PC-3 (cell line): ENCODE data around the gene GFOD2. TPM values are rescaled to one million over a fixed set of nuclear protein-coding genes. Genes with fewer than 3 reads are reported as not detected.

Experiments
- ATAC-seq: fragments of 200-7000 bp; cut with Tn5 transposase; 2 replicates; pipeline ENCODE4 v1.9.1; 2020; ENCODE audit warnings: mild to moderate bottlenecking, moderate library complexity
- BruUV-seq: library from RNA; stranded (reverse); fragments of 400-500 nt; replicated peaks from 2 replicates; lab custom pipeline; 2021; lab: Mats Ljungman, UMichigan
- CTCF ChIA-PET: fragments of 300-600 bp; sonication (Branson Sonifier 250); formaldehyde crosslinking; loops from one replicate; lab custom pipeline; 2022; ENCODE audit warnings: antibody characterized with exemption; lab: Charles Lee
- POLR2A ChIA-PET: fragments of 300-600 bp; sonication (Branson Sonifier 250); formaldehyde crosslinking; loops from one replicate; lab custom pipeline; 2022; ENCODE audit warnings: antibody characterized with exemption; ENCODE audit not compliant: unreplicated experiment; lab: Charles Lee
- DNase-seq: peaks from one replicate; pipeline ENCODE4 v3.0.0-alpha.2; 2015
- H2AFZ ChIP-seq: fragments of 300-600 bp; sonication (generic); 2 replicates; pipeline ENCODE4 v1.6.0; 2016; ENCODE audit warnings: antibody characterized with exemption, low read length
- H3F3A ChIP-seq: fragments of 300-600 bp; sonication (generic); one replicate; pipeline ENCODE4 v1.6.0; 2017; ENCODE audit warnings: antibody characterized with exemption, low read length, control low read depth, mild to moderate bottlenecking; ENCODE audit not compliant: unreplicated experiment
- H3K27ac ChIP-seq: fragments of 300-600 bp; sonication (generic); 2 replicates; pipeline ENCODE4 v1.5.1; 2016; ENCODE audit warnings: mild to moderate bottlenecking, low read length
- H3K27me3 ChIP-seq: fragments of 300-600 bp; sonication (generic); 2 replicates; pipeline ENCODE4 v1.6.1; 2016; ENCODE audit warnings: low read length, mixed read lengths
- H3K36me3 ChIP-seq: fragments of 300-600 bp; sonication (generic); 2 replicates; pipeline ENCODE4 v1.6.1; 2016; ENCODE audit warnings: low read depth, mixed run types, low read length, mixed read lengths
- H3K4me1 ChIP-seq: fragments of 300-600 bp; sonication (generic); 2 replicates; pipeline ENCODE4 v1.5.1; 2016; ENCODE audit warnings: low read length; ENCODE audit not compliant: insufficient read depth
- H3K4me2 ChIP-seq: fragments of 300-600 bp; sonication (generic); 2 replicates; pipeline ENCODE4 v1.6.0; 2016; ENCODE audit warnings: low read length
- H3K4me3 ChIP-seq: fragments of 300-600 bp; sonication (generic); 2 replicates; pipeline ENCODE4 v1.5.1; 2016; ENCODE audit warnings: mild to moderate bottlenecking, low read length, mixed read lengths
- H3K79me2 ChIP-seq: fragments of 300-600 bp; sonication (generic); 2 replicates; pipeline ENCODE4 v1.6.1; 2017; ENCODE audit warnings: low read length, mixed read lengths
- H3K9ac ChIP-seq: fragments of 300-600 bp; sonication (generic); 2 replicates; pipeline ENCODE4 v1.6.0; 2016; ENCODE audit warnings: mild to moderate bottlenecking, low read length
- H3K9me2 ChIP-seq: fragments of 300-600 bp; sonication (generic); replicated peaks from 2 replicates; pipeline ENCODE4 v1.6.1; 2016; ENCODE audit warnings: mixed run types, low read length, mixed read lengths
- H3K9me3 ChIP-seq: fragments of 300-600 bp; sonication (generic); 2 replicates; pipeline ENCODE4 v1.6.1; 2016; ENCODE audit warnings: low read length, mixed read lengths
- H4K20me1 ChIP-seq: fragments of 300-600 bp; sonication (generic); 2 replicates; pipeline ENCODE4 v1.6.1; 2016; ENCODE audit warnings: low read length, mixed read lengths
- EZH2 ChIP-seq: fragments of 300-600 bp; sonication (generic); IDR thresholded peaks from one replicate; pipeline ENCODE4 v1.6.1; 2017; ENCODE audit warnings: antibody characterized with exemption, mild to moderate bottlenecking, low read length; ENCODE audit not compliant: unreplicated experiment
- EZH2phosphoT487 ChIP-seq: fragments of 300-600 bp; sonication (generic); IDR thresholded peaks from 2 replicates; pipeline ENCODE4 v1.6.1; 2018; ENCODE audit warnings: mild to moderate bottlenecking, antibody characterized with exemption, low read length, borderline replicate concordance
- intact Hi-C: fragments of 100-400 bp; cut with micrococcal nuclease; formaldehyde crosslinking; loops from 2 replicates; pipeline ENCODE4 v1.9.0; 2023
- total RNA-seq: library from RNA; depleted of rRNA; stranded (reverse); fragments of >200 nt; gene quantifications from 2 replicates; pipeline ENCODE4 v1.2.3, GENCODE V29; 2014; rRNA removed
- TF ChIP-seq, protein P1 (sequence below): fragments of 300-600 bp; sonication (generic); conservative IDR thresholded peaks from 2 replicates; pipeline ENCODE4 v1.5.1; 2017; ENCODE audit warnings: antibody characterized with exemption, low read depth, mild to moderate bottlenecking, low read length

GFOD2 gene
- total RNA-seq, 1 experiment from 2014 or later = 21.8 TPM

GRCh38 chr16:67632415-67633172 lies 86.5 kb downstream of the GFOD2 start:
- Histone ChIP-seq H3K9me2 (no peaks in the 10 kb centered on the region), H3F3A (no peaks in the 10 kb centered on the region), H3K9me3 (no peaks in the 10 kb centered on the region), H2AFZ (no peak overlapping the region), H4K20me1 (no peaks in the 10 kb centered on the region), H3K9ac (no peak overlapping the region), H3K4me1 (no peaks in the 10 kb centered on the region), H3K4me3 (no peak overlapping the region), H3K4me2 (no peak overlapping the region), H3K27me3 (no peaks in the 10 kb centered on the region), H3K79me2 (no peaks in the 10 kb centered on the region), H3K27ac (no peak overlapping the region), H3K36me3 (peaks cover 17% of the 10 kb centered on the region)
- no peak for DNase-seq
- TF ChIP-seq EZH2 (no peak), EZH2phosphoT487 (no peak)
- TF ChIP-seq, protein P1, sequence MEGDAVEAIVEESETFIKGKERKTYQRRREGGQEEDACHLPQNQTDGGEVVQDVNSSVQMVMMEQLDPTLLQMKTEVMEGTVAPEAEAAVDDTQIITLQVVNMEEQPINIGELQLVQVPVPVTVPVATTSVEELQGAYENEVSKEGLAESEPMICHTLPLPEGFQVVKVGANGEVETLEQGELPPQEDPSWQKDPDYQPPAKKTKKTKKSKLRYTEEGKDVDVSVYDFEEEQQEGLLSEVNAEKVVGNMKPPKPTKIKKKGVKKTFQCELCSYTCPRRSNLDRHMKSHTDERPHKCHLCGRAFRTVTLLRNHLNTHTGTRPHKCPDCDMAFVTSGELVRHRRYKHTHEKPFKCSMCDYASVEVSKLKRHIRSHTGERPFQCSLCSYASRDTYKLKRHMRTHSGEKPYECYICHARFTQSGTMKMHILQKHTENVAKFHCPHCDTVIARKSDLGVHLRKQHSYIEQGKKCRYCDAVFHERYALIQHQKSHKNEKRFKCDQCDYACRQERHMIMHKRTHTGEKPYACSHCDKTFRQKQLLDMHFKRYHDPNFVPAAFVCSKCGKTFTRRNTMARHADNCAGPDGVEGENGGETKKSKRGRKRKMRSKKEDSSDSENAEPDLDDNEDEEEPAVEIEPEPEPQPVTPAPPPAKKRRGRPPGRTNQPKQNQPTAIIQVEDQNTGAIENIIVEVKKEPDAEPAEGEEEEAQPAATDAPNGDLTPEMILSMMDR = no peak
- intact Hi-C loops = no loop called here
- BruUV-seq = no TSS peak
- ATAC-seq = no peak
- ChIA-PET POLR2A (no interaction called here), CTCF (no interaction called here)

DNA sequence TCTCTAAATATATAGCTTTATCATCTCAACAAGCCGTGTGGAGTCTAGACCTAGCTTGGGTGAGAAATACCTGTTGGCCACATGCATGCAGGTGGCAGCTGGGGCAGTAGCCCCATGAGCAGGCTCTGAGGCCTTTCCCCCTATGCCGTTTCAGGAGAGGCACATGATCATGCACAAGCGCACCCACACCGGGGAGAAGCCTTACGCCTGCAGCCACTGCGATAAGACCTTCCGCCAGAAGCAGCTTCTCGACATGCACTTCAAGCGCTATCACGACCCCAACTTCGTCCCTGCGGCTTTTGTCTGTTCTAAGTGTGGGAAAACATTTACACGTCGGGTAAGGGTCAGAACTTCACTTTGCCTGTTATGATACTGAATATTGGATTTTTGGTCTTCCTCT lies 90.9 kb downstream of the GFOD2 start:
- Histone ChIP-seq H3K9me3 (no peaks in the 10 kb centered on the region), H3K4me3 (no peak overlapping the region), H3K9me2 (no peaks in the 10 kb centered on the region), H3K27me3 (no peaks in the 10 kb centered on the region), H3K9ac (no peak overlapping the region), H3F3A (no peaks in the 10 kb centered on the region), H4K20me1 (no peaks in the 10 kb centered on the region), H3K79me2 (no peaks in the 10 kb centered on the region), H3K27ac (no peak overlapping the region), H3K4me1 (no peaks in the 10 kb centered on the region), H3K4me2 (no peak overlapping the region), H2AFZ (no peak overlapping the region), H3K36me3 (peaks cover 18% of the 10 kb centered on the region)
- no TSS peak for BruUV-seq
- POLR2A ChIA-PET = no interaction called here
- TF ChIP-seq, protein P1 = no peak
- no peak for TF ChIP-seq EZH2
- no peak for TF ChIP-seq EZH2phosphoT487
- DNase-seq (no peak), ATAC-seq (no peak)
- intact Hi-C loops = no loop called here
- CTCF ChIA-PET = no interaction called here

Other genes with a start within 250 kb of the GFOD2 start
- 65.5 and 76.6 TPM in 2 replicates for gene ATP6V0D1, start 238.2 kb downstream of the GFOD2 start, total RNA-seq
- gene AGRP, start 235.8 kb downstream of the GFOD2 start, total RNA-seq = not detected in 2 replicates
- 14.8 and 30.8 TPM in 2 replicates for gene RIPOR1, start 190.5 kb downstream of the GFOD2 start, total RNA-seq
- gene CTCF, start 156.8 kb downstream of the GFOD2 start, total RNA-seq = 30.3 and 34.7 TPM in 2 replicates
- 0.33 and 0.40 TPM in 2 replicates for gene CARMIL2, start 74.2 kb downstream of the GFOD2 start, total RNA-seq
- gene ACD, start 59.1 kb downstream of the GFOD2 start, total RNA-seq = 26.3 and 31.7 TPM in 2 replicates
- 15.1 and 16.4 TPM in 2 replicates for gene PARD6A, start 58.4 kb downstream of the GFOD2 start, total RNA-seq
- gene ENKD1, start 52.6 kb downstream of the GFOD2 start, total RNA-seq = 12.0 and 19.4 TPM in 2 replicates
- not detected in 2 replicates for gene C16orf86, start 52.5 kb downstream of the GFOD2 start, total RNA-seq
- gene RANBP10, start 87.2 kb upstream of the GFOD2 start, total RNA-seq = 5.5 and 7.7 TPM in 2 replicates
- gene TSNAXIP1, start 87.6 kb upstream of the GFOD2 start, total RNA-seq = 0.44 and 0.86 TPM in 2 replicates
- gene THAP11, start 123.0 kb upstream of the GFOD2 start, total RNA-seq = 39.1 and 39.8 TPM in 2 replicates
- 98.5 and 167 TPM in 2 replicates for gene NUTF2, start 127.6 kb upstream of the GFOD2 start, total RNA-seq
- 31.8 and 35.1 TPM in 2 replicates for gene CENPT, start 128.4 kb upstream of the GFOD2 start, total RNA-seq
- gene EDC4, start 153.7 kb upstream of the GFOD2 start, total RNA-seq = 58.9 and 94.7 TPM in 2 replicates
- gene NRN1L, start 165.6 kb upstream of the GFOD2 start, total RNA-seq = not detected in 2 replicates
- 6.6 and 8.3 TPM in 2 replicates for gene PSKH1, start 173.9 kb upstream of the GFOD2 start, total RNA-seq
- gene CTRL, start 212.5 kb upstream of the GFOD2 start, total RNA-seq = 0.98 and 1.6 TPM in 2 replicates
- 51.3 and 52.0 TPM in 2 replicates for gene PSMB10, start 217.5 kb upstream of the GFOD2 start, total RNA-seq
- gene LCAT, start 224.8 kb upstream of the GFOD2 start, total RNA-seq = 3.2 and 4.6 TPM in 2 replicates
- gene SLC12A4, start 249.3 kb upstream of the GFOD2 start, total RNA-seq = 29.3 and 33.2 TPM in 2 replicates